HEK293T (cell line): ENCODE results near the gene ITGB2.

ENCODE experiments used
- BHLHE40 ChIP-seq: fragments of 450-650 bp; IDR thresholded peaks from 2 replicates; pipeline ENCODE4 v1.6.1; 2016; ENCODE audit warnings: mild to moderate bottlenecking, moderate library complexity, borderline replicate concordance
- CTBP1 ChIP-seq: fragments of 450-650 bp; IDR thresholded peaks from 2 replicates; pipeline ENCODE4 v1.6.1; 2016; ENCODE audit warnings: borderline replicate concordance
- ELF4 ChIP-seq: fragments of 450-650 bp; IDR thresholded peaks from 2 replicates; pipeline ENCODE4 v1.6.1; 2017; ENCODE audit warnings: antibody characterized with exemption
- FOXA1 ChIP-seq: fragments of 450-650 bp; IDR thresholded peaks from 2 replicates; pipeline ENCODE4 v1.6.1; 2016; ENCODE audit warnings: mild to moderate bottlenecking
- FOXK2 ChIP-seq: fragments of 450-650 bp; IDR thresholded peaks from 2 replicates; pipeline ENCODE4 v1.6.1; 2016; ENCODE audit warnings: mild to moderate bottlenecking
- FOXM1 ChIP-seq: fragments of 450-650 bp; IDR thresholded peaks from 2 replicates; pipeline ENCODE4 v1.6.1; 2017; ENCODE audit warnings: mild to moderate bottlenecking, borderline replicate concordance
- HDGF ChIP-seq: fragments of 450-650 bp; IDR thresholded peaks from 2 replicates; pipeline ENCODE4 v1.6.1; 2017; ENCODE audit warnings: antibody characterized with exemption, borderline replicate concordance
- L3MBTL2 ChIP-seq: fragments of 450-650 bp; conservative IDR thresholded peaks from 2 replicates; pipeline ENCODE4 v1.6.1; 2016; ENCODE audit warnings: mild to moderate bottlenecking
- NFRKB ChIP-seq: fragments of 450-650 bp; IDR thresholded peaks from 2 replicates; pipeline ENCODE4 v1.6.1; 2016; ENCODE audit warnings: mild to moderate bottlenecking, moderate library complexity
- SP1 ChIP-seq: fragments of 450-650 bp; IDR thresholded peaks from 2 replicates; pipeline ENCODE4 v1.6.1; 2017
- TARDBP ChIP-seq: fragments of 450-650 bp; IDR thresholded peaks from 2 replicates; pipeline ENCODE4 v1.6.1; 2016
- ZNF384 ChIP-seq: fragments of 450-650 bp; IDR thresholded peaks from 2 replicates; pipeline ENCODE4 v1.6.1; 2016

GRCh38 chr21:44854391-44854663, 66.4 kb downstream of the ITGB2 start:
- TF ChIP-seq SP1 (no peak), L3MBTL2 (no peak), FOXK2 (no peak), FOXA1 (no peak), BHLHE40 (no peak), ZNF384 (no peak), FOXM1 (no peak), TARDBP (no peak), NFRKB (no peak), CTBP1 (no peak), HDGF (no peak), ELF4 (no peak)
